NCI-H526 treated with DMSO at 0.1 percent for 48 hours (cell line): ENCODE data around the gene CNKSR1.

ENCODE experiments used
- DNase-seq: peaks from one replicate; lab custom pipeline; 2025; lab: John Stamatoyannopoulos, UW

CNKSR1 gene, protein sequence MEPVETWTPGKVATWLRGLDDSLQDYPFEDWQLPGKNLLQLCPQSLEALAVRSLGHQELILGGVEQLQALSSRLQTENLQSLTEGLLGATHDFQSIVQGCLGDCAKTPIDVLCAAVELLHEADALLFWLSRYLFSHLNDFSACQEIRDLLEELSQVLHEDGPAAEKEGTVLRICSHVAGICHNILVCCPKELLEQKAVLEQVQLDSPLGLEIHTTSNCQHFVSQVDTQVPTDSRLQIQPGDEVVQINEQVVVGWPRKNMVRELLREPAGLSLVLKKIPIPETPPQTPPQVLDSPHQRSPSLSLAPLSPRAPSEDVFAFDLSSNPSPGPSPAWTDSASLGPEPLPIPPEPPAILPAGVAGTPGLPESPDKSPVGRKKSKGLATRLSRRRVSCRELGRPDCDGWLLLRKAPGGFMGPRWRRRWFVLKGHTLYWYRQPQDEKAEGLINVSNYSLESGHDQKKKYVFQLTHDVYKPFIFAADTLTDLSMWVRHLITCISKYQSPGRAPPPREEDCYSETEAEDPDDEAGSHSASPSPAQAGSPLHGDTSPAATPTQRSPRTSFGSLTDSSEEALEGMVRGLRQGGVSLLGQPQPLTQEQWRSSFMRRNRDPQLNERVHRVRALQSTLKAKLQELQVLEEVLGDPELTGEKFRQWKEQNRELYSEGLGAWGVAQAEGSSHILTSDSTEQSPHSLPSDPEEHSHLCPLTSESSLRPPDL

GRCh38 chr1:26177182-26177684, at the start of gene CNKSR1:
Gene CNKSR1, plus strand, starts transcription at chr1:26177491. Its CDS starts 57 bp downstream, at chr1:26177548.
- peak; percentile 55 for DNase-seq

DNA sequence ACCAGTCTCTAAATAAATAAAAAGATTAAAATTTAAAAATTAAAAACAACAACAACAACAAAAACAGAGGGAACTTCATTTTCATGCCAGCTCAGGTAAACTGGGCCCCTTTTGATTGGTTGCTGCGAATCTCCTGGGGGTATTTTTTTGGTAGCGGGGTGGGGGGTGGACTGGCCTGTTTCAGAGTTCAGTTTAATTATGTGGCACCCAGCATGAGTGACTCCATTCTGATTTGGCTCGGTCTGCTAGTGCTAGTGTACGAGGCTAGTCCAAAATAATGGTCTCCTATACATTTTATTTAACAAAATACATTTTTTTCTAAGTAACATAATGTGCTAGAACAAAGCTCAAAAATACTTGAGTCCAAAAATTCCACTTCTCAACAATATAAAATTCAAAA, 47.5 kb upstream of the CNKSR1 start:
- DNase-seq = no peak

GRCh38 chr1:26130695-26131094, 46.6 kb upstream of the CNKSR1 start:
- DNase-seq = no peak

DNA sequence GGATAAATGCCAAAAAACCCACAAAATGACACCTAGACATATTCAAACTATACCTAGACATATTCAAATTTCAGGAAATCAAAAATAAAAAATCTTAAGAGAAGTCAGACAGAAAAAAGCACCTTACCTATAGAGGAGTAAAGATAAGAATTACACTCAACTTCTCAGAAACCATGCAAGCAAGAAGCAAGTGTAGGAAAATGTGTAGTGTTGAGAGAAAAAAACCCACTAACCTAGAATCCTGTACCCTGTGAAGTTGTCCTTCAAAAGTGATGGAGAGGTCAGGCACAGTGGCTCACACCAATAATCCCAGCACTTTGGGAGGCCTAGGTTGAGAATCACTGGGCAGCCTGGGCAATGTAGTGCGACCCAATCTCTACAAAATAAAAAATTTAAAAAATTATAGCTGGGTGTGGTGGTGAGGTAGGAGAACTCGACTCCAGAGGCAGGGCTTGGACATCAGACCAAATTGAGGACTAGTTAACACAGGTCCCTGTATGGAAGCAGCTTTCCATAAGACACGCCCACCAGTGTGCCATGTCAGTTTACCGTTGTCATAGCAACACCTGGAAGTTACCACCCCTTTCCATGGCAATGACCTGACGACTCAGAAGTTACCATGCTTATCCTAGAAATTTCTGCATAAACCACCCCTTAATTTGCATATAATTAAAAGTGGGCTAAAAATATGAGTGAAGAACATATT, 45.0 kb upstream of the CNKSR1 start:
- DNase-seq = no peak

DNA sequence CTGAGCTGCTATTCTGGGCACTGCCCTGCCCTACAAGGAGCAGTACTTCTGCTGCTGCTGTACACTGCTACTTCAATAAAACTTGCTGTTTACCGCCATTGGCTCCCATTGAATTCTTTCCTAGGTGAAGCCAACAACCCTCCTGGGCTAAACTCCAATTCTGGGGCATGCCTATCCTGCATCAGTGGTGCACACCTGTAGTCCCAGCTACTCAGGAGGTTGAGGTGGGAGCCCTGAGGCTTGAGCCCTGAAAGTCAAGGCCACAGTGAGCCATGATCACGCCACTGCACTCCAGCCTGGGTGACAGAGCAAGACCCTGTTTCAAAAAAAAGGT, 44.5 kb upstream of the CNKSR1 start:
- DNase-seq = no peak

DNA sequence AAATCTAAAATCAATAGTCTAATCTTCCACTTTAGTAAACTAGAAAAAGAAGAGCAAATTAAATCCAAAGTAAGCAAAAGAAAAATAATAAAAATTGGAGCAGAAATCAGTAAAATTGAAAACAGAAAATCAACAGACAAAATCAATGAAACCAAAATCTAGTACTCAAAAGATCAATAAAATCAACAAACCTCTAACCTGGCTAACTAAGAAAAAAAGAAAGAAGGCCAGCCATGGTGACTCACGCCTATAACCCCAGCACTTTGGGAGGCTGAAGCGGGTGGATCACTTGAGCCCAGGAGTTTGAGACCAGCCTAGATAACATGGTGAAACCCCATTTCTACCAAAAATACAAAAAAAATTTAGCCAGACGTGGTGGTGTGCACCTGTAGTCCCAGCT, 42.8 kb upstream of the CNKSR1 start:
- DNase-seq = no peak

GRCh38 chr1:26138974-26139558, 38.2 kb upstream of the CNKSR1 start:
- DNase-seq = no peak

- DNase-seq = no peak
Measured at GRCh38 chr1:26142159-26142558, 35.1 kb upstream of the CNKSR1 start.

GRCh38 chr1:26145041-26145959, 32.0 kb upstream of the CNKSR1 start:
- peak; percentile 88 for DNase-seq

DNA sequence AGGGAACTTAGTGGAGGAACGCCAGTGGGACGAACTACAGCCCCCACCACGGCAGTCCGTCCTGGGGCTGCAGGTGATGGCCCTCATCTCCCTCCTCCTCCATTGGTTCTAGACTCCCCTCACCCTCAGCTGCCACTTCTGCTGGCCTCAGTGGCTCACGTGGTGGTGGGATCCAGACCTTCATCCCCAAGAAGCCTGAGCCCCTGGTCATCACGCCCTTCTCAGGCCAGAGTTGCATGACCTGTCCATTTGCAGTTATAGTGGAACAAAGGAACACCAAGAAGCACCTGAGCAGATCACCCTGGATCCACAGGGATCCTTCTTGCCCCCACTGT, 31.4 kb upstream of the CNKSR1 start:
- DNase-seq = no peak

DNA sequence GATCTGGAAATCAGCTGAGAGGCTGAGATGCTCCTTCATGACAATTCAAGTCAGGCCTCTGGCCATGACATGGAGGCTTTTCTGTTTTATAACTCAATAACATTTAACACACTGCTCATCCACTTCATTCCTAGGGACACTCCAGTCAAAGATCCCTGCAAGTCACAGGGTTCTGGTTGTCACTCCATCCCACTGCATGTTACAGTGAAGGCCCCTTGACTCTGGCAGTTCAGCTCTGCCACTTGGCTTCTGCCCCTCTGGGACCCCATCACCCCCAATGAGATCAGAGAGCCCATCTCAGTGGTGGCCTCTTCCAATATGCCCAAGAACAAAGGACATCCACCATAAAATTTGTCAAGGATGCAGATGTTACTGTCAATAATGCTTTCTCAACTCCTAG, 28.4 kb upstream of the CNKSR1 start:
- DNase-seq = no peak

GRCh38 chr1:26153966-26154532, 23.2 kb upstream of the CNKSR1 start:
- no peak for DNase-seq

DNA sequence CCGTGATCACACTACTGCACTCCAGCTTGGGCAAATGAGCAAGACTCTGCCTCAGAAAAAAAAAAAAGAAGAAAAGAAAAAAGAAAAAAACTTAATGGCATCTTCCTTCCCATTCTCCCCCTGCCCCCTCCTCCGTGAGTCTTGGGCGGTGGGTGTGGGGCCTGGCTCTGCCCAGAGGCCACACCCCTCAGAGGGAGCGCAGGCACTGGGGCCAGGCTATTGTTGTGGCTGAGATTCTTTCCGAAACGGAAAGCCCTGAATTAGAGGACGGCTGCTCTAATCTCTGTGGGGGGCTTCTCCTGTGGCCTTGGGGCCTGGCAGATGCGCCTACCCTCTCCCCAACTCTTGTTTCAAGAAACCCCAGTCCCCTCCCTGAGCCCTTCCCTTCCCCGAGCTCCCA, 22.5 kb upstream of the CNKSR1 start:
- DNase-seq = no peak

DNA sequence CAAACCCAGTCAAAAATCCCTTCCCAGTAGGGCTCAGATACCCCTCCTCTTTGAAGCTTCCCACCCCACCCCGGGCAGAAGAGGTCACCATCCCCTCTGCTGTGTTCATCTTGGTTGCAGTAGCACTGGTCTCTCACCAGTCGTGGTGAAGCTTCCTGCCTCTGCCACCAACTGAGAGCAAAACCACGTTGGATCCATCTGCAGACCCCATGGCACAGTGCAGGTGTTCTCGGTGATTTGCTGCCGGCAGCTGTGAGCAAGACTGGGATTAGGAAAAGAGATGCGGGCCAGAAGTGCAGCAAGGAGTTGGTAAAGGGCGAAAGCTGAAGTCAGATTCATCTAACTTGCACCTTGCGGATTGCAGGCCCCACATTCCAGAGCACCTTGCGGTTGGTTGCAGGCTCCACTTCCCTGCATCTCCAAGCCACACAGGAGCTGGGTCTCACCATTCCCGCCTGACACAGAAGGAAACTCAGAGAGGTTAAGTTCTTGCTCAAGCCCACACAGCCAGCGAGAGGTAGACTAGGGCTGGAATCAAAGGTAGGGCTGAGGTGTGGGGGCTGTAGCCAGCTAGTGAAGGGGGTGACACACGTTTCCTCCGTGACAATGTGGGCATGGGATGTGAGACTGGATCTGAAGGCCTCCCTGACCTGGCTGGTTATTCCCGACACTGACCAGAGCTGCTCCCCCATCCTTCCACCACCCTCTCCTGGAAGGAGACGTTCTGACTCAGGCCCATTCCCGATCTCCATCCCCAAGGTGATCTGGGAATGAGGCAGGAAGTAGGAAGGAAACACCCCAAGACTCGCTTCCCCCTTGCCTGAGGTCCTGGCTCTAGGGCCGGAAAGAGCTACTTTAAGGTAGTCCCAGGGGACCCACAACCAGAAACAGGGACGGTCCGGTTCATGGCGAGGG, 21.7 kb upstream of the CNKSR1 start:
- no peak for DNase-seq

DNA sequence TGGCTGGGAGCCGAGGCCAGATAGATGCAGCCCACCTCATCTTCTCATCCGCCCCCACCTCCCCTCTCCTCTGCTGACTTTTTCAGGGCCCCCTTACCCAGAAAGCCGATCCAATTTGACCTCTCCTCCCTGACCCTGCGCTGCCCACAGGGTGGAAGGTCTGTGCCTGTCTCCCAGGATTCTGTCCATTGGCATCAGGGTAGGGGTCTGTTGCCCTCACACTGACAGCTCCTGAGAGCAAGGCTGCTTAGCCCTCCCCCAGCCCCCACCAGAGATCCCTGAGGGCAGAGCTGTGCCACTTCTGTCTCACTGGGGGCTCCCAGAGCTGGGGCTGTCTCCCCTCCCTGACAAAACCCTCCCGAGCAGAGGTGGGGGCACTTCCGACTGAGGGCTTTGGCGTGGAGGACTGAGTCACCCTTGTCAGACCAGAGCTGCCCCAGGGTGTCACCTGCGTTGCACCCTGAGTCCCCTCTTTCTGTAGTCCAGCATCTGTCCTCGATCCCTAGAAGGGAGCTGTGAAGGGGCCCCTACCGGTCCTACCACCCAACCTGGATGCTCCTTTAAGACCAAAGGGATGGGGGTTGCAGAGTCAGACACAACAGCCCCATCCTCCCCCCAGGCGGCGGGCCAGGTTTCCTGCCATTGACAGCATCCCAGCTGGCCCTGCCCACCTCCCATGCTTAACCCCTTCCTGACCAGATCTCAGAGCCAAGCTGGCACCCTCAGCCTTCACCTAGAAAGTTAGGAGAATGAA, 20.8 kb upstream of the CNKSR1 start:
- no peak for DNase-seq

GRCh38 chr1:26158271-26158907, 18.9 kb upstream of the CNKSR1 start:
- no peak for DNase-seq

DNA sequence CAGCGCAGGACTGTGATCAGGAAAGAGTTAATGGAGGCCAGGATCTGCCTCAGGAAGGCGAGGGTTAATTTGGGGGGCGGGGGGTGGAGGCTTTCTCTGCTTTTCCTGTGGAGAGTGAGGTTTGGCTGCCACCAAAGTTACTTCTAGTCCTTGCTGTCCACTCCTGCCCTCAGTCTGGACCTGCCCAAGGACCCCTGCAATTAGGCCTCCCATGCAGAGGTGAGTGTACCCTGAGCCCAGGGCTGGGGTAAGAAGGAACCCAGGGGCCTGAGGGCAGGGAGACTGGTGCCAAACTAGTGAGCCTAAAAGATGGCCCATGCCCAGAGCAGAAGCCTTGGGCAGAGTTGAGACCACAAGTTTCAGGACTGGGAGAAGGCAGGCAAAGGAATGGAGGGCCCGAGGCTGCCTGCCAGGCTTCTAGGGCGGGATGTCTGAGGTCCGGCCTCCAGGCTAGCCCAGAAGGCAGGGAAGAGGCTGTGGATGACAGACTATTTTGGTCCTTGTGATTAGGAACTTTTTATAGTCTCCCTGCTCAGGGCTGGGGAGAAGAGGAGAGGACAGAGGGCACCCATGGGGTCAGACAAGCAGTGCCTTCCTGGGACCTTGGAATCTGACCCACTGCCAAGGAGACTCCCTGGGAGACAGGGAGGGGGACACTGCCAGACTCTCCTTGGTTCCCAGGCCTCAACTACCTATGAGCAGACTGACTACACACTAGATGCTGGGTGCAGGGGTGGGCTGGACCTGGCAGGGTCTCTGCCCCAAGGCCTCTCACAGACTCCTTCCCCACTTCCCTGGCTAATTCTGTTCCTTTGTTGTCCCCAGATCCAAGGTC, 18.2 kb upstream of the CNKSR1 start, which contains the start of gene FAM110D:
TSS of gene FAM110D (plus strand) at position 172 of the 835 bp plus-strand sequence. CDS start 2,213 bp downstream, outside the sequence.
- DNase-seq = no peak

GRCh38 chr1:26159743-26160039, 17.6 kb upstream of the CNKSR1 start:
- no peak for DNase-seq
